ENCODE data around the gene MBNL1. TPM values are rescaled to one million over a fixed set of nuclear protein-coding genes. Genes with fewer than 3 reads are reported as not detected.

MBNL1 gene
- total and polyA plus RNA-seq, 2 of the 4 experiments (the other 2 are of a cell fraction), result 127 to 664 TPM

DNA sequence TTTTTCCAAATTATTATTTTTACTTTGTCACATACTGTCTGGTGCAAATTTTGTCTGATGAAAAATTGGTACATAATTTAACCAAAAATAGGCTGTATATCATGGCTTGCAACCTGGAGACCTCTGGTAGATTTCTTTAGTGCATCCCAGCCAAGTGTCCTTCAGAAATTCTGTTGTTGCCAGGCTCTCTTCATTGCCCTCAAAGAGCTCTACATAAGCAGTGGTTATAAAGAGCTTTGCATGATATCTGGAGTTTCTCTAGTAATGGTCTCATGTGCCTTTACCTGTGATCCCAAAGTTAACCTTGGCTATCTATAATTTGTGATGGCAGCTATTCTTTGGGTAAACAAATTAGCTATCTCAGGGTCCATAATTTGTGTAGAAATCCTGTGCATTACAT, 157.7 kb downstream of the MBNL1 start:
- no peak overlapping the region for H3K18ac ChIP-seq (ENCODE audit: low read depth, low read length)
- POLR2A ChIA-PET (ENCODE audit: unreplicated experiment), result no interaction called here
- H2BK5ac ChIP-seq (ENCODE audit: low read depth, low read length, poor library complexity, severe bottlenecking), result no peak overlapping the region
- H2BK15ac ChIP-seq (ENCODE audit: low read depth, low read length), result no peak overlapping the region
- H3K79me1 ChIP-seq (ENCODE audit: low read depth in 1 of 2, low read length in 2 of 2), result peaks cover 23 to 40% of the 10 kb centered on the region in 2 experiments
- no peak overlapping the region for H4K8ac ChIP-seq (ENCODE audit: low read depth in 2 of 2, low read length in 2 of 2)
- no peak overlapping the region for H2AFZ ChIP-seq (replicated peaks; ENCODE audit: low read length, poor library complexity)
- H3K9ac ChIP-seq (ENCODE audit: low read depth, low read length), result no peak overlapping the region
- no peak overlapping the region for H3K4ac ChIP-seq (ENCODE audit: low read depth, low read length)
- no peak overlapping the region for H3K56ac ChIP-seq (ENCODE audit: extremely low read depth, insufficient read depth, low read length)
- TF ChIP-seq, protein P1, sequence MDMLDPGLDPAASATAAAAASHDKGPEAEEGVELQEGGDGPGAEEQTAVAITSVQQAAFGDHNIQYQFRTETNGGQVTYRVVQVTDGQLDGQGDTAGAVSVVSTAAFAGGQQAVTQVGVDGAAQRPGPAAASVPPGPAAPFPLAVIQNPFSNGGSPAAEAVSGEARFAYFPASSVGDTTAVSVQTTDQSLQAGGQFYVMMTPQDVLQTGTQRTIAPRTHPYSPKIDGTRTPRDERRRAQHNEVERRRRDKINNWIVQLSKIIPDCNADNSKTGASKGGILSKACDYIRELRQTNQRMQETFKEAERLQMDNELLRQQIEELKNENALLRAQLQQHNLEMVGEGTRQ (IDR thresholded peaks at IDR 0.05; ENCODE audit: low read depth, low read length), result no peak
- TF ChIP-seq POLR2A (IDR thresholded peaks at IDR 0.05; ENCODE audit: low read depth, low read length), result no peak
- no peak for TF ChIP-seq RCOR1 (IDR thresholded peaks at IDR 0.05; ENCODE audit: insufficient replicate concordance, low read length)
- TF ChIP-seq CHD1 (IDR thresholded peaks at IDR 0.05; ENCODE audit: low read depth, low read length), result no peak
- H3K9me1 ChIP-seq (ENCODE audit: insufficient read depth, low read length), result peaks cover 4% of the 10 kb centered on the region
- H3K36me3 ChIP-seq (ENCODE audit: control insufficient read depth, insufficient read depth, low read length), result no peaks in the 10 kb centered on the region
- H3K4me1 ChIP-seq (ENCODE audit: control insufficient read depth, insufficient read depth, low read length), result peaks cover 8% of the 10 kb centered on the region
- no peak overlapping the region for H3K4me2 ChIP-seq (ENCODE audit: low read depth, low read length)
- H3K27me3 ChIP-seq (ENCODE audit: control insufficient read depth, insufficient read depth, low read length), result no peaks in the 10 kb centered on the region
- no peak overlapping the region for H2BK20ac ChIP-seq (ENCODE audit: low read depth, low read length)
- ATAC-seq (ENCODE audit: low read depth) (no peak), DNase-seq (no peak)
- H3K27ac ChIP-seq (ENCODE audit: insufficient read depth, low read length), result no peak overlapping the region
- H2AK5ac ChIP-seq (ENCODE audit: low read depth, low read length), result no peak overlapping the region
- intact Hi-C loops (cut with micrococcal nuclease), result no loop called here
- no peak overlapping the region for H3K23ac ChIP-seq (ENCODE audit: low read depth, low read length)
- H4K20me1 ChIP-seq (ENCODE audit: insufficient read depth, low read length), result peaks cover 17% of the 10 kb centered on the region
- CTCF ChIA-PET, result no interaction called here
- no peak overlapping the region for H4K5ac ChIP-seq (ENCODE audit: low read depth, low read length)
- no TSS peak for BruUV-seq (replicated peaks)
- H3K14ac ChIP-seq (replicated peaks; ENCODE audit: low read depth, low read length), result no peak overlapping the region
- no peak overlapping the region for H2AK9ac ChIP-seq (replicated peaks; ENCODE audit: low read depth, low read length, poor library complexity)
- H2BK120ac ChIP-seq (ENCODE audit: low read depth, low read length), result no peak overlapping the region
- H4K91ac ChIP-seq (ENCODE audit: insufficient read depth, low read depth, low read length), result no peak overlapping the region
- in situ Hi-C loops (cut with MboI; ENCODE audit: low sequenced_read_pairs), result no loop called here
- H3K4me3 ChIP-seq (ENCODE audit: insufficient read depth, low read depth, low read length), result no peak overlapping the region
- H3K9me3 ChIP-seq (ENCODE audit: control insufficient read depth, insufficient read depth, low read length), result no peaks in the 10 kb centered on the region
- dilution Hi-C loops (cut with HindIII; ENCODE audit: low sequenced_read_pairs, unreplicated experiment), result no loop called here
